HG03520 (cell line): Measurements from ENCODE around the gene SLC35A3.
A peak's percentile ranks its signal among the peaks of the same experiment; 100 is the strongest.
"Not testable (repeated sequence)": the region's sequence is repeated elsewhere in the genome, so short reads cannot be mapped to it uniquely, and the experiment has no call there.

ENCODE experiments used
- ATAC-seq: cut with Tn5 transposase; IDR thresholded peaks from one replicate; pipeline ENCODE4 v1.9.1; 2021; ENCODE audit warnings: mild to moderate bottlenecking, moderate library complexity; ENCODE audit not compliant: unreplicated experiment

Gene SLC35A3

GRCh38 chr1:100028765-100029164, 59.0 kb downstream of the SLC35A3 start:
- no peak for ATAC-seq

GRCh38 chr1:100034470-100034869, 64.7 kb downstream of the SLC35A3 start:
- no peak for ATAC-seq

GRCh38 chr1:100035214-100035613, 65.4 kb downstream of the SLC35A3 start:
- no peak for ATAC-seq

- ATAC-seq = no peak
Observed at GRCh38 chr1:100036718-100037655, 67.2 kb downstream of the SLC35A3 start.

GRCh38 chr1:100037656-100037926, 67.8 kb downstream of the SLC35A3 start:
- no peak for ATAC-seq

GRCh38 chr1:100037927-100038659, 68.3 kb downstream of the SLC35A3 start:
- ATAC-seq = peak; percentile 86

- ATAC-seq = peak; percentile 37
Observed at GRCh38 chr1:100038660-100039287, 69.0 kb downstream of the SLC35A3 start.

- ATAC-seq = no peak
Observed at GRCh38 chr1:100039591-100039990, 69.8 kb downstream of the SLC35A3 start.

GRCh38 chr1:100045206-100045605, 75.4 kb downstream of the SLC35A3 start:
- no peak for ATAC-seq

GRCh38 chr1:100047235-100047708, 77.5 kb downstream of the SLC35A3 start:
- ATAC-seq = not testable (repeated sequence)

GRCh38 chr1:100050139-100050538, 80.3 kb downstream of the SLC35A3 start:
- ATAC-seq = no peak

GRCh38 chr1:100051401-100051800, 81.6 kb downstream of the SLC35A3 start:
- no peak for ATAC-seq

GRCh38 chr1:100051893-100052292, 82.1 kb downstream of the SLC35A3 start:
- no peak for ATAC-seq

- ATAC-seq = no peak
Observed at GRCh38 chr1:100053119-100053518, 83.3 kb downstream of the SLC35A3 start.

- ATAC-seq = no peak
Observed at GRCh38 chr1:100053727-100054126, 83.9 kb downstream of the SLC35A3 start.

- ATAC-seq = no peak
Observed at GRCh38 chr1:100061681-100062080, 91.9 kb downstream of the SLC35A3 start.

GRCh38 chr1:100065183-100065968, 95.6 kb downstream of the SLC35A3 start:
- ATAC-seq = no peak

GRCh38 chr1:100065969-100066227, 96.1 kb downstream of the SLC35A3 start:
- ATAC-seq = no peak

GRCh38 chr1:100070201-100070939, 100.6 kb downstream of the SLC35A3 start:
- ATAC-seq = no peak

GRCh38 chr1:100073531-100073930, 103.7 kb downstream of the SLC35A3 start:
- ATAC-seq = no peak
